ENCODE results near the gene CLCNKA.
"Not testable (repeated sequence)": the region's sequence is repeated elsewhere in the genome, so short reads cannot be mapped to it uniquely, and the experiment has no call there.

Gene CLCNKA

DNA sequence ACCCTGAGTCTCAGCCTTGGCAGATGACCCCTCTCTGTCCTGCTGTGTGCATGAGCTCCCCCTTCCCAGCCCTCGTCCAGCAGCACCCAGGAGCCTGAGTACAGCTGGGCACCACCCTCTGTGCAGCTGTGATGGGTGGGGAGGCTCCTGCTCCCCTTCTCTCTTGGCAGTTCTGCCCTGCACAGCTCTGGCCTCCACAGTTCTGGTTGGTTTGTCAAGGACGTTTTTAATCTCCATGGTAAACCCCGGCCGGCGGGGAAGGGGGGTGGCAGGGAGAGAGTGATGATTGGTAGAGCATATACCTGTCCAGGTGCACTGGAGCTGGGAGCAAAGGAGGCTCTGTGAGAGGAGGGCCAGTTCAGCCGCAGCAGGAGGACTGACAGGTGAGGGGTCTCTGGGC lies at the start of gene CLCNKA:
Gene CLCNKA (plus strand): TSS at position 356 of the 400 bp plus-strand sequence. CDS start 584 bp downstream, outside the sequence.
- DNase-seq = peak in 1 of 10 donors; percentile 84
- intact Hi-C loops (cut with DNase I) = no loop called here

GRCh38 chr1:15972409-15972808 lies 49.4 kb upstream of the CLCNKA start:
- DNase-seq = no peak
- intact Hi-C loops (cut with DNase I) = loop anchor here (10.0 kb wide), 1 partner anchor 138 kb away; no protein-coding TSS in a partner anchor

- DNase-seq = no peak
- intact Hi-C loops (cut with DNase I) = loop anchor here (10.0 kb wide), 1 partner anchor 139 kb away; no protein-coding TSS in a partner anchor
Observed at GRCh38 chr1:15973772-15974171, 48.1 kb upstream of the CLCNKA start.

- no peak for DNase-seq
- intact Hi-C loops (cut with DNase I) = loop anchor here (10.0 kb wide), 1 partner anchor 140 kb away; no protein-coding TSS in a partner anchor
Observed at GRCh38 chr1:15974855-15975254, 47.0 kb upstream of the CLCNKA start.

- intact Hi-C loops (cut with DNase I) = loop anchor here (10.0 kb wide), 1 partner anchor 141 kb away; no protein-coding TSS in a partner anchor
- DNase-seq = peak; percentile 53 to 96 (median 75)
Observed at GRCh38 chr1:15975358-15975804, 46.5 kb upstream of the CLCNKA start.

DNA sequence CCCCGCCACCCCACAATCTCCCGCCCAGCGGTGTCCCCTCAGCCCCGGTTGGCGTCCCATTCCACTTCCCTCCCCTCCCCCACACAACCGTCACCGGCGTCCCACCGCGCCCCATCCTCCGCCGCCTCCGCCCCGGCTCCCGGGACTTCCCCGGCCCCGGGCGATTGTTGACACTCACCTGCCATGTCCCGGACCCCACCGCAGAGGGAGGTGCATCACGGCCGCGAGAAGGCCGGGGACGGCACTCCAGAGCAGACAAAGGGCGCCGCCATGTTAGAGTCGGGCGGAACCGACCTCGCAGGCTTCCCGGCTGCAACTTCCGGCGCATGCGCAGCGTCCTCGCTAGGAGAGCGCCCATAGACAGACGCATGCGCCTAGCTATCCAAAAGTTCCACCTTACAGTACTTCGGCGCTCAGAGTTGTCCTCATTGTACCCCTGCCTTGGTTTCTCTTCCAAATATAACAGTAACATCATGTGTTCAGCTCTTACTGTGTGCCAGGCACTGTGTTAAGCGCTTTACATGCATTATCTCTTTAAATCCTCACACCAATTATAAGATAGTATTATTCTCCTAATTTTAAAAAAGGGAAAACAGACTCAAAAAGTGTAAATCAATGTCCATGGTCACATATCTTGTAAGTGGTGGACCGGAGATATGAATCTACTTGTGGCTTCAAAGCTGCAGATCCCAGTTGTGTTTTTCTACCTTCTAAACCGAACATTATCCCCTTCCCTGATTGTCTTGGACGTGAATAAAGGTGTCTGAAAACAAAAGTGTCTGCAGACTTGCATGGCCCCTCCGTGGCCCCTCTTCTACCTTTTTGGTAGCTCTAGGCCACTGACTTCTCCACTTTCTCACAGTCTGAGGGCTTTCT lies 45.8 kb upstream of the CLCNKA start, which contains the start of gene ZBTB17:
Gene ZBTB17 (minus strand): TSS at position 297 of the 876 bp plus-strand sequence. CDS start 27,606 bp downstream, outside the sequence.
- DNase-seq = peak; percentile 80 to 98 (median 88)
- intact Hi-C loops (cut with DNase I) = loop anchor here (10.0 kb wide), 1 partner anchor 141 kb away; no protein-coding TSS in a partner anchor

GRCh38 chr1:15977947-15978346 lies 43.9 kb upstream of the CLCNKA start:
- intact Hi-C loops (cut with DNase I) = loop anchor here (10.0 kb wide), 1 partner anchor 143 kb away; no protein-coding TSS in a partner anchor
- not testable (repeated sequence) for DNase-seq

DNA sequence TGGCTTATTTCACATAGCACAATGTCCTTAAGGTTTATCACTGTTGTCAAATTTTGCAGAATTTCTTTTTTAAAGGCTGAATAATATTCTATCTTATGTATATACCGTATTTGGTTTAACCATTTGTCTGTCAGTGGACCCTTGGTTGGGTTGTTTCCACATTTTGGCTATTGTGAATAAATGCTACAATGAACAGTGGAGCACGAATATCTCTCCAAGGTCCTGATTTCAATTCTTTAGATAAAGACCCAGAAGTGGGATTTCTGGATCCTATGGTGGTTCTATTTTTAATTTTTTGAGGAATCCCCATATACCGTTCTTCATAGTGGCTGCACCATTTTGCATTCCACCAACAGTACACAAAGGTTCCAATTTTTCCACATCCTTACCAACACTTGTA lies 40.2 kb upstream of the CLCNKA start:
- intact Hi-C loops (cut with DNase I) = no loop called here
- no peak for DNase-seq

GRCh38 chr1:15983275-15983674 lies 38.6 kb upstream of the CLCNKA start:
- intact Hi-C loops (cut with DNase I) = no loop called here
- DNase-seq = no peak

- DNase-seq = no peak
- intact Hi-C loops (cut with DNase I) = no loop called here
Observed at GRCh38 chr1:15985611-15986297, 36.1 kb upstream of the CLCNKA start.

GRCh38 chr1:15988856-15989736 lies 32.7 kb upstream of the CLCNKA start:
- DNase-seq = peak in 2 of 10 donors; percentile 49 to 55
- intact Hi-C loops (cut with DNase I) = no loop called here

GRCh38 chr1:15989776-15990175 lies 32.1 kb upstream of the CLCNKA start:
- DNase-seq = peak in 2 of 10 donors; percentile 47 to 59
- intact Hi-C loops (cut with DNase I) = loop anchor here (5.0 kb wide), 1 partner anchor 172 kb away; no protein-coding TSS in a partner anchor

DNA sequence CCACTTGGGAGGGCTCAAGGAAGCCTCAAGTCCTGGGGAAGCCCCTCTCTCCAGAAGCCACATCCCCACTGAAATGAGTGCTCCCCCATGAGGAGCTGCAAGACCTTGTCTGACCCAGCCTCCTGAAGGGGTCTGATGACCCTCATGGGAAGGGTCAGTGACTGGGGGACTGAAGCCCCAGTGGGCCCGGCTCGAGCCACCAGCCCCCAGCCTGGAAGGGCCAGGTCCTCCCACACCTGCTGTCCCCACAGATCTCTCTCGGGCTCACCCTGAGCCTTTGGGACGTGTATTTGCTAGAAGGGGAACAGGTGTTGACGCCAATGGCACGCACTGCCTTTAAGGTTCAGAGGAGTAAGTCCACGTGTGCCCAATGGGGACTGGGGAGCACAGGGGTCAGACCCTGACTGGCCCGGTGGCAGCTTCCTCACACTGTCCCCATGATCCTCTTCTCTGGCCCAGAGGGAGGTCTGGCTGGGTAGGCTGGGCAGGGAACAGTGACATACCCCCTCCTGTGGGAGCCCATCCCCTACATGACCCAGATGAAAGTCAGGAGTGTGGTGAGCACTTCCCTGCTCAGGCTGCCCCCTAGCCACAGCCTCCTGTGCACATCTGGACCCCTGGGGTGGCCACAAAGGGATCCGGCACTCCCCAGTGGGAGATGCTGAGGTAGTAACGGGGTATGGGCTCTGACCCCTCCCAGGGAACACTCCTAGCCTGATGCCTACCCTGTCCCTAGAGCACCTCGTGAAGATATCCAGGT lies 30.2 kb upstream of the CLCNKA start:
- intact Hi-C loops (cut with DNase I) = loop anchor here (5.0 kb wide), 1 partner anchor 174 kb away; no protein-coding TSS in a partner anchor
- DNase-seq = peak in 2 of 10 donors; percentile 35 to 67

- intact Hi-C loops (cut with DNase I) = loop anchor here (5.0 kb wide), 1 partner anchor 175 kb away; no protein-coding TSS in a partner anchor
- peak in 1 of 10 donors; percentile 43 for DNase-seq
Observed at GRCh38 chr1:15992187-15992553, 29.7 kb upstream of the CLCNKA start.

- DNase-seq = peak in 2 of 10 donors; percentile 53 to 54
- intact Hi-C loops (cut with DNase I) = loop anchor here (5.0 kb wide), 1 partner anchor 176 kb away; no protein-coding TSS in a partner anchor
Observed at GRCh38 chr1:15992582-15993500, 29.0 kb upstream of the CLCNKA start.

- DNase-seq = peak in 2 of 10 donors; percentile 54 to 67
- intact Hi-C loops (cut with DNase I) = loop anchor here (1.0 to 5.0 kb wide), 2 partner anchors 176 to 201 kb away; no protein-coding TSS in a partner anchor
Observed at GRCh38 chr1:15993666-15994065, 28.2 kb upstream of the CLCNKA start.

GRCh38 chr1:15994081-15994480 lies 27.8 kb upstream of the CLCNKA start:
- intact Hi-C loops (cut with DNase I) = loop anchor here (1.0 to 5.0 kb wide), 2 partner anchors 177 to 202 kb away; no protein-coding TSS in a partner anchor
- no peak for DNase-seq

Measured in posterior cingulate gyrus (tissue), 11 donors.